Vagina (tissue), 2 donors: Measurements from ENCODE around the gene MCOLN3. TPM values are rescaled to one million over a fixed set of nuclear protein-coding genes. Genes with fewer than 3 reads are reported as not detected.
"Not testable (repeated sequence)": the region's sequence is repeated elsewhere in the genome, so short reads cannot be mapped to it uniquely, and the experiment has no call there.

Experiments
- DNase-seq, 2 donors: peaks; one replicate each; pipeline ENCODE4 v3.0.0-alpha.2; 2017; ENCODE audit errors: extremely low spot score in 2 of 2
- H3K27ac ChIP-seq: fragments of 200-600 bp; sonication (generic); one replicate; pipeline ENCODE4 v1.5.1; 2019
- H3K27me3 ChIP-seq: fragments of 200-600 bp; sonication (generic); one replicate; pipeline ENCODE4 v1.5.1; 2019
- H3K36me3 ChIP-seq, 2 donors: fragments of 200-600 bp; sonication (generic); one replicate each; pipeline ENCODE4 v1.5.1; 2017 to 2019
- H3K4me1 ChIP-seq: fragments of 200-600 bp; sonication (generic); one replicate; pipeline ENCODE4 v1.5.1; 2019
- H3K4me3 ChIP-seq, 2 donors: fragments of 200-600 bp; sonication (generic); 1 replicate in 1 of 2; 2 replicates in 1 of 2; pipeline ENCODE4 v1.5.1; 2016 to 2019
- H3K9me3 ChIP-seq: fragments of 200-600 bp; sonication (generic); one replicate; pipeline ENCODE4 v1.5.1; 2019
- CTCF ChIP-seq, 3 experiments: fragments of 450-650 bp in 2 of 3; fragments of 200-600 bp in 1 of 3; sonication (generic) in 1 of 3; IDR thresholded peaks; one replicate each; pipeline ENCODE4 v1.5.1; 2017 to 2019; ENCODE audit warnings: antibody characterized with exemption in 3 of 3, mild to moderate bottlenecking in 2 of 3, moderate library complexity in 2 of 3
- POLR2A ChIP-seq, 2 donors: fragments of 450-650 bp; IDR thresholded peaks; one replicate each; pipeline ENCODE4 v1.6.1; 2017; ENCODE audit warnings: antibody characterized with exemption in 2 of 2, mild to moderate bottlenecking in 2 of 2, moderate library complexity in 2 of 2
- POLR2AphosphoS5 ChIP-seq, 2 donors: sonication (generic); formaldehyde crosslinking; IDR thresholded peaks; one replicate each; pipeline ENCODE4 v1.9.0; 2017; ENCODE audit warnings: antibody characterized with exemption in 2 of 2, mild to moderate bottlenecking in 2 of 2, low read depth in 1 of 2; ENCODE audit not compliant: insufficient read depth in 1 of 2
- intact Hi-C: fragments of 100-400 bp; cut with DNase I; formaldehyde crosslinking; loops from one replicate; pipeline ENCODE4 v1.15.1; 2023
- total RNA-seq: library from RNA; depleted of rRNA; stranded (reverse); fragments of >200 nt; gene quantifications from one replicate; pipeline ENCODE4 v1.2.3, GENCODE V29; 2016

Gene MCOLN3
- total RNA-seq, 1 donor from 2014 or later: 5.6 TPM

DNA sequence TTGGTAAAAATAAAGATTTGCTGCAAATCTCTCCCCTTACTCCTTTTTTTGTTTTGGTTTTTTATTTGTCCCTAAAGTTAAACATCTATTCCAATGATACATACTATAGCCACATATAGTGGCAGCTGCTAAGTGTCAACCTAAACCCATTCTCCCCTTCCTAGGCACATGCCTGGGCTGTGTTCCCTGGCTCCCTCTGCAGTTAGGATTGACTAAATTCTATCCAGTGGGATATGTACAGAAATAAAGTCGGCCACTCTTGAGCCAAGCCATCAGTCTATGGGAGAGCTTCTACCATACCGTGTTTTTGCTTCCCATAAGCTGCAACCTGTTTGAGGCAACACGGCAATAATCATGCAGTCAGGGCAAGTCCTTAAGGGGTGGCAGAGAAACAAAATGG is 23.6 kb downstream of the MCOLN3 start:
- H3K9me3 ChIP-seq: no peaks in the 10 kb centered on the region
- no peaks in the 10 kb centered on the region for H3K27me3 ChIP-seq
- intact Hi-C loops: no loop called here
- no peaks in the 10 kb centered on the region for H3K36me3 ChIP-seq
- H3K27ac ChIP-seq: no peak overlapping the region
- DNase-seq: no peak
- TF ChIP-seq CTCF (IDR thresholded peaks at IDR 0.05) (no peak), POLR2A (IDR thresholded peaks at IDR 0.05) (no peak)
- H3K4me3 ChIP-seq: no peak overlapping the region
- no peaks in the 10 kb centered on the region for H3K4me1 ChIP-seq

DNA sequence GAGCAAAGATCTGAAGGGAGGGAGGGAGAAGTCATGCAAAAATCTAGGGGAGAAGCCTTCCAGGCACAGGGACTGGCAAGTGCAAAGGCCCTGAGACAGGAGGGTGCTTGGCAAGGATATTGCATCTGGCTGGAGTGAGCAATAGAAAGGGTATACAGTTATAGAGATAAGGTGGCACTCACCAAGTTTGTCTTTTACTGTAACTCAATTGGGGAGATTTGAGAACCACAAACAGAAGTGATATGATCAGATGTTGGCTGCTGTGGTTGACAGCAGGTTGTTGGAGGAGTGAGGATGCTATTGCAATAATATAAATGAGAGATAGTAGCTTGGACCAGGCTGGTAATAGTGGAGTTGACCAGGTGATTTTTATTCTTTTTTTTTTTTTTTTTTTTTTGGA is 25.6 kb downstream of the MCOLN3 start:
- no peaks in the 10 kb centered on the region for H3K9me3 ChIP-seq
- peaks cover 4% of the 10 kb centered on the region for H3K4me1 ChIP-seq
- no peak overlapping the region for H3K27ac ChIP-seq
- H3K27me3 ChIP-seq: no peaks in the 10 kb centered on the region
- intact Hi-C loops: no loop called here
- H3K4me3 ChIP-seq: no peak overlapping the region
- TF ChIP-seq CTCF (IDR thresholded peaks at IDR 0.05) (no peak), POLR2A (IDR thresholded peaks at IDR 0.05) (no peak), POLR2AphosphoS5 (IDR thresholded peaks at IDR 0.05; ENCODE audit: insufficient read depth in 1 of 2, low read depth in 1 of 2) (no peak)
- no peaks in the 10 kb centered on the region for H3K36me3 ChIP-seq
- DNase-seq: no peak

DNA sequence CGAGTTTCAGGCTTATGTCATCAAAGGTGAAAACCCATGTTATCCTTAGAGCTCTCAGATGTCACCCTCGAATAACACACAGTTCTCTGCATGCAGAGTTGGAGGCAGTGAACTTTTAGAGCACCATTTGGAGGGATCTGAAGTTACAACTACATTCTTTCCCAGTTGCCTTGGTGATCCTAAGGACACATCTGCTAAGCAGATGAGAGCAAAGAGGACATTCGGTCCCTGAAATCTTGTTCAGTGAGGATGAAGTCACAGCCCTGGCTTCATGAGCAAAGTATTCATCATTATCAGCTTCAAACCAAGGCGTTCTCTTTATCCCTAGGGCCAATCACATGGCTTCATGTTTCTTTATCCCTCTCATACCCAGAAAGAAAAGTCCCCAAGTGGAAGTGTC is 28.3 kb downstream of the MCOLN3 start:
- no peak for DNase-seq
- Histone ChIP-seq H3K27ac (no peak overlapping the region), H3K36me3 (no peaks in the 10 kb centered on the region), H3K27me3 (no peaks in the 10 kb centered on the region), H3K4me3 (no peak overlapping the region), H3K4me1 (peaks cover 4% of the 10 kb centered on the region), H3K9me3 (no peaks in the 10 kb centered on the region)
- intact Hi-C loops: no loop called here
- TF ChIP-seq POLR2AphosphoS5 (IDR thresholded peaks at IDR 0.05; ENCODE audit: insufficient read depth in 1 of 2, low read depth in 1 of 2) (no peak), POLR2A (IDR thresholded peaks at IDR 0.05) (no peak), CTCF (IDR thresholded peaks at IDR 0.05) (no peak)

DNA sequence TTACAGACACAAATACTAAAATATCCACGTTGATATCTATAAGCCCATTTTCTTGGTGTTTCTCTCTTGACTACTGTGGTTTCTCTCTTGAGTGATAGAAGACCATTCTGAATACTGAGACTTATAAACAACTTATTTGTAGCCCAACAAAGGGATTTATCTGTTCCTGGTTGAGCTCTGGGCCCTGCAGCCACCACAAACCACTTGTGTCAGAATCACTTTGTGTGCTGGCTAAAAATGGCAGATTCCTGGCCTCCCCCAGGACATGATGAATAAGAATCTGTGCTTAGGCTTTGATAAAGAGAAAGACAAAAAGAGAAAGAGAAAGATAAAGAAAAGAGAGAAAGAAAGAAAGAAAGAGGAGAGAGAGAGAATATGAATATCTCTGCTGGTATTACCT is 32.5 kb downstream of the MCOLN3 start:
- H3K27ac ChIP-seq: no peak overlapping the region
- H3K9me3 ChIP-seq: no peaks in the 10 kb centered on the region
- no peaks in the 10 kb centered on the region for H3K27me3 ChIP-seq
- H3K4me1 ChIP-seq: peaks cover 4% of the 10 kb centered on the region
- H3K4me3 ChIP-seq: no peak overlapping the region
- no peaks in the 10 kb centered on the region for H3K36me3 ChIP-seq
- intact Hi-C loops: no loop called here
- TF ChIP-seq CTCF (IDR thresholded peaks at IDR 0.05): no peak
- no peak for TF ChIP-seq POLR2A (IDR thresholded peaks at IDR 0.05)
- TF ChIP-seq POLR2AphosphoS5 (IDR thresholded peaks at IDR 0.05; ENCODE audit: insufficient read depth in 1 of 2, low read depth in 1 of 2): no peak
- no peak for DNase-seq

DNA sequence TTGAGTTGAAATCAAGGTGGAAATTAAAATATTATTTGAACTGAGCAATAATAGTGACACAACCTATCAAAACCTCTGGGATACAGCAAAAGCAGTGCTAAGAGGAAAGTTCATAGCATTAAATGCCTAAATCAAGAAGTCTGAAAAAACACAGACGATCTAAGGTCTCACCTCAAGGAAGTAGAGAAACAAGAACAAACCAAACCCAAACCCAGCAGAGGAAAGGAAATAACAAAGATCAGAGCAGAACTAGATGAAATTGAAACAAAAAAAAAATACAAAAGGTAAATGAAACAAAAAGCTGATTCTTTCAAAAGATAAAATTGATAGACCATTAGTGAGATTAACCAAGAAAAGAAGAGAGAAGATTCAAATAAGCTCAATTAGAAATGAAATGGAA is 42.7 kb downstream of the MCOLN3 start:
- H3K27me3 ChIP-seq, DNase-seq, H3K4me3 ChIP-seq, H3K9me3 ChIP-seq, H3K27ac ChIP-seq, H3K4me1 ChIP-seq, intact Hi-C loops, H3K36me3 ChIP-seq: not testable (repeated sequence)

- H3K27ac ChIP-seq: no peak overlapping the region
- no peak for TF ChIP-seq POLR2A (IDR thresholded peaks at IDR 0.05)
- no peak for TF ChIP-seq POLR2AphosphoS5 (IDR thresholded peaks at IDR 0.05; ENCODE audit: insufficient read depth in 1 of 2, low read depth in 1 of 2)
- TF ChIP-seq CTCF (IDR thresholded peaks at IDR 0.05): no peak
- H3K4me1 ChIP-seq: peaks cover 18% of the 10 kb centered on the region
- H3K27me3 ChIP-seq: no peaks in the 10 kb centered on the region
- intact Hi-C loops: no loop called here
- no peak overlapping the region for H3K4me3 ChIP-seq
- DNase-seq: no peak
- no peaks in the 10 kb centered on the region for H3K9me3 ChIP-seq
- no peaks in the 10 kb centered on the region for H3K36me3 ChIP-seq
These were observed 46.6 kb downstream of the MCOLN3 start for GRCh38 chr1:85001742-85002141.
